H9 (cell line): ENCODE data around the gene HS6ST3. TPM values are rescaled to one million over a fixed set of nuclear protein-coding genes. Genes with fewer than 3 reads are reported as not detected.

ENCODE experiments used
- DNase-seq: peaks from one replicate; pipeline ENCODE4 v3.0.0-alpha.2; 2017
- H2AFZ ChIP-seq: one replicate; pipeline ENCODE4 v1.6.1; 2013; ENCODE audit warnings: mild to moderate bottlenecking, low read length, control low read depth, moderate library complexity
- H2AK5ac ChIP-seq: 2 replicates; pipeline ENCODE4 v1.6.1; 2013; ENCODE audit warnings: low read length, control low read depth, mixed read lengths; ENCODE audit not compliant: insufficient read length
- H2BK120ac ChIP-seq: one replicate; pipeline ENCODE4 v1.6.1; 2013; ENCODE audit warnings: low read depth, mild to moderate bottlenecking, low read length, control low read depth, inconsistent platforms; ENCODE audit not compliant: poor library complexity, severe bottlenecking
- H2BK12ac ChIP-seq: 2 replicates; pipeline ENCODE4 v1.6.1; 2013; ENCODE audit warnings: low read length, control low read depth, mixed read lengths, low read depth; ENCODE audit not compliant: insufficient read length
- H2BK15ac ChIP-seq: 2 replicates; pipeline ENCODE4 v1.6.1; 2013; ENCODE audit warnings: low read depth, low read length, control low read depth
- H2BK20ac ChIP-seq: one replicate; pipeline ENCODE4 v1.6.1; 2013; ENCODE audit warnings: low read depth, mild to moderate bottlenecking, low read length, control low read depth, inconsistent platforms; ENCODE audit not compliant: poor library complexity, severe bottlenecking
- H2BK5ac ChIP-seq: 2 replicates; pipeline ENCODE4 v1.6.1; 2013; ENCODE audit warnings: low read length, control low read depth, mixed read lengths; ENCODE audit not compliant: insufficient read length
- H3K14ac ChIP-seq: 2 replicates; pipeline ENCODE4 v1.6.1; 2013; ENCODE audit warnings: low read length, control low read depth; ENCODE audit not compliant: insufficient read depth
- H3K18ac ChIP-seq: 2 replicates; pipeline ENCODE4 v1.6.1; 2013; ENCODE audit warnings: low read depth, mild to moderate bottlenecking, mixed read lengths, low read length, control low read depth; ENCODE audit not compliant: insufficient read length
- H3K23ac ChIP-seq: 2 replicates; pipeline ENCODE4 v1.6.1; 2013; ENCODE audit warnings: low read length, control low read depth, mixed read lengths, low read depth; ENCODE audit not compliant: insufficient read length
- H3K23me2 ChIP-seq: 2 replicates; pipeline ENCODE4 v1.6.1; 2013; ENCODE audit warnings: low read depth, mild to moderate bottlenecking, mixed read lengths, low read length, control low read depth; ENCODE audit not compliant: insufficient read length, poor library complexity, severe bottlenecking
- H3K27ac ChIP-seq: 2 replicates; pipeline ENCODE4 v1.5.1; 2013; ENCODE audit warnings: low read length, control low read depth, mixed read lengths, low read depth; ENCODE audit not compliant: insufficient read length
- H3K27me3 ChIP-seq: 2 replicates; pipeline ENCODE4 v1.6.1; 2013; ENCODE audit warnings: low read length, control low read depth, inconsistent platforms; ENCODE audit not compliant: insufficient read depth
- H3K4ac ChIP-seq: 2 replicates; pipeline ENCODE4 v1.6.1; 2013; ENCODE audit warnings: low read depth, mild to moderate bottlenecking, control low read depth, inconsistent platforms, low read length, moderate library complexity
- H3K4me1 ChIP-seq: 2 replicates; pipeline ENCODE4 v1.6.1; 2013; ENCODE audit warnings: low read length, control low read depth, inconsistent platforms; ENCODE audit not compliant: insufficient read depth
- H3K4me2 ChIP-seq: 2 replicates; pipeline ENCODE4 v1.6.1; 2013; ENCODE audit warnings: low read length, control low read depth, mixed read lengths; ENCODE audit not compliant: insufficient read length, insufficient read depth
- H3K56ac ChIP-seq: 2 replicates; pipeline ENCODE4 v1.6.1; 2013; ENCODE audit warnings: low read depth, mild to moderate bottlenecking, mixed read lengths, low read length, control low read depth; ENCODE audit not compliant: insufficient read length
- H3K79me1 ChIP-seq: 2 replicates; pipeline ENCODE4 v1.6.1; 2013; ENCODE audit warnings: low read depth, mild to moderate bottlenecking, moderate library complexity, low read length, control low read depth, inconsistent platforms; ENCODE audit not compliant: insufficient read depth, poor library complexity, severe bottlenecking
- H3K79me2 ChIP-seq: 2 replicates; pipeline ENCODE4 v1.6.1; 2013; ENCODE audit warnings: low read length, control low read depth, inconsistent platforms; ENCODE audit not compliant: insufficient read depth
- H3K9ac ChIP-seq: 2 replicates; pipeline ENCODE4 v1.6.1; 2013; ENCODE audit warnings: low read length, control low read depth, mixed read lengths; ENCODE audit not compliant: insufficient read length; ENCODE audit errors: extremely low read depth
- H3K9me3 ChIP-seq: one replicate; pipeline ENCODE4 v1.6.1; 2013; ENCODE audit warnings: low read depth, low read length, inconsistent platforms; ENCODE audit not compliant: control insufficient read depth
- H3T11ph ChIP-seq: one replicate; pipeline ENCODE4 v1.6.1; 2013; ENCODE audit warnings: mild to moderate bottlenecking, low read length, control low read depth, inconsistent platforms
- H4K20me1 ChIP-seq: one replicate; pipeline ENCODE4 v1.6.1; 2013; ENCODE audit not compliant: control insufficient read depth, insufficient read length, insufficient read depth
- H4K5ac ChIP-seq: 2 replicates; pipeline ENCODE4 v1.6.1; 2013; ENCODE audit warnings: low read depth, mild to moderate bottlenecking, mixed read lengths, low read length, control low read depth; ENCODE audit not compliant: insufficient read length
- H4K8ac ChIP-seq: replicated peaks from 2 replicates; pipeline ENCODE4 v1.6.1; 2013; ENCODE audit warnings: low read length, control low read depth, mixed read lengths, low read depth; ENCODE audit not compliant: insufficient read length
- H4K91ac ChIP-seq: 2 replicates; pipeline ENCODE4 v1.6.1; 2013; ENCODE audit warnings: low read depth, mild to moderate bottlenecking, moderate library complexity, mixed read lengths, low read length, control low read depth; ENCODE audit not compliant: insufficient read length
- H3K27ac Mint-ChIP-seq, 3 experiments: 2 replicates in 2 of 3; 3 replicates in 1 of 3; pipeline ENCODE4 v1.8.0; 2020 to 2021; ENCODE audit warnings: mixed read lengths in 3 of 3, mild to moderate bottlenecking in 1 of 3, moderate library complexity in 1 of 3
- H3K27me3 Mint-ChIP-seq: 2 replicates; pipeline ENCODE4 v1.8.0; 2021; ENCODE audit warnings: low read depth, mild to moderate bottlenecking, moderate library complexity, mixed read lengths
- H3K36me3 Mint-ChIP-seq, 3 experiments: 2 replicates in 2 of 3; 3 replicates in 1 of 3; pipeline ENCODE4 v1.8.0; 2020 to 2021; ENCODE audit warnings: low read depth in 3 of 3, mixed read lengths in 3 of 3; ENCODE audit not compliant: insufficient read depth in 1 of 3
- H3K4me1 Mint-ChIP-seq, 2 experiments: 2 replicates each; pipeline ENCODE4 v1.8.0; 2020; ENCODE audit warnings: mixed read lengths in 2 of 2
- H3K4me3 Mint-ChIP-seq, 2 experiments: 2 replicates in 1 of 2; 3 replicates in 1 of 2; pipeline ENCODE4 v1.8.0; 2020 to 2021; ENCODE audit warnings: mild to moderate bottlenecking in 2 of 2, mixed read lengths in 2 of 2, moderate library complexity in 1 of 2
- H3K9me3 Mint-ChIP-seq, 2 experiments: 2 replicates in 1 of 2; 3 replicates in 1 of 2; pipeline ENCODE4 v1.8.0; 2020; ENCODE audit warnings: mild to moderate bottlenecking in 2 of 2, mixed read lengths in 2 of 2, moderate library complexity in 1 of 2
- CTCF ChIP-seq: fragments of 200-600 bp; sonication (generic); conservative IDR thresholded peaks from 3 replicates; pipeline ENCODE4 v1.8.0; 2021; ENCODE audit warnings: antibody characterized with exemption, mild to moderate bottlenecking
- WGBS: extraction: QIAGEN DNeasy Blood & Tissue Kit; methylation state at CpG from one replicate; pipeline ENCODE4 v1.1.7; 2013; ENCODE audit warnings: missing lambda C conversion rate, low lambda C conversion rate, mixed read lengths; ENCODE audit not compliant: insufficient read length; ENCODE audit errors: extremely low coverage; 5-methylcytosine and 5-hydroxymethylcytosine counted together
- total RNA-seq: library from RNA; stranded (reverse); gene quantifications from 2 replicates; pipeline ENCODE4 v1.2.1, GENCODE V29; 2021

Gene HS6ST3
- total RNA-seq, 1 experiment from 2014 or later, result 0.44 TPM

DNA sequence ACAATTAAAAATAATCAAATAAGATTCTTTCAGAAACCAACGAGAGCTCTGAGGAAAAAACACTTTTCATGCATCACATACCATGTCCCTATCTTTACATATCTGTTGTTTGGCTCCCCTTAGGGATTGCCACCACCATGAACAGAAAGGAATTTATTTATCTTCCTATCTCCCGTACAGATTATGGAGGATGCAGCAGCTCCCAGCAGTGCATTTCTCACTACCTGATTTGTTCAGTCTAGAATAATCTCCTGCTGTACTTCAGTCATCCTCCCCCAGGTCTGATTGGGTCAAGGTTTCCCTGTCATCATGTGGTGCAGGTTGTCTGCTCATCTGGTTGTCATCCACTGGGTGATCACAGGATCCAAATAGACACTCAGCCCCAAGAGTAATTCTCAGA is 453.1 kb downstream of the HS6ST3 start:
- Histone ChIP-seq H3K9me3 (no peaks in the 10 kb centered on the region), H3K56ac (no peak overlapping the region), H2AK5ac (no peak overlapping the region), H2AFZ (no peak overlapping the region), H3K18ac (no peak overlapping the region), H4K5ac (no peak overlapping the region), H3K23me2 (no peaks in the 10 kb centered on the region), H3T11ph (no peak overlapping the region), H3K23ac (no peak overlapping the region), H2BK120ac (no peak overlapping the region), H4K91ac (no peak overlapping the region), H4K8ac (no peak overlapping the region), H3K4me1 (no peaks in the 10 kb centered on the region), H2BK5ac (no peak overlapping the region), H4K20me1 (no peaks in the 10 kb centered on the region), H3K4me2 (no peak overlapping the region), H2BK20ac (no peak overlapping the region), H2BK12ac (no peak overlapping the region), H3K79me1 (no peaks in the 10 kb centered on the region), H3K14ac (no peak overlapping the region), H3K4ac (no peak overlapping the region), H2BK15ac (no peak overlapping the region), H3K27ac (no peak overlapping the region), H3K27me3 (no peaks in the 10 kb centered on the region), H3K79me2 (no peaks in the 10 kb centered on the region), H3K9ac (no peak overlapping the region)
- no peak for TF ChIP-seq CTCF
- no peaks in the 10 kb centered on the region for H3K9me3 Mint-ChIP-seq
- no peaks in the 10 kb centered on the region; the same call in 1 of the 2 replicates for H3K27me3 Mint-ChIP-seq
- H3K27ac Mint-ChIP-seq, result no peak overlapping the region
- H3K4me1 Mint-ChIP-seq, result no peaks in the 10 kb centered on the region
- DNase-seq, result no peak
- H3K4me3 Mint-ChIP-seq, result no peak overlapping the region
- WGBS, result no CpG with 5 or more reads among the region's 2 CpGs
- no peaks in the 10 kb centered on the region for H3K36me3 Mint-ChIP-seq
